Muscle layer of colon (tissue), 2 donors: ENCODE measurements around the gene BCKDK.
A peak's percentile ranks its signal among the peaks of the same experiment; 100 is the strongest.
"Not testable (repeated sequence)": the region's sequence is repeated elsewhere in the genome, so short reads cannot be mapped to it uniquely, and the experiment has no call there.

Experiments
- H3K27ac ChIP-seq: one replicate; pipeline ENCODE4 v1.7.0; 2013; ENCODE audit warnings: low read depth, mild to moderate bottlenecking, low read length, moderate library complexity
- H3K27me3 ChIP-seq, 2 donors: one replicate each; pipeline ENCODE4 v1.7.0; 2013; ENCODE audit warnings: low read length in 2 of 2, mild to moderate bottlenecking in 2 of 2; ENCODE audit not compliant: insufficient read depth in 2 of 2, control insufficient read depth in 1 of 2
- H3K36me3 ChIP-seq: one replicate; pipeline ENCODE4 v1.7.0; 2013; ENCODE audit warnings: mild to moderate bottlenecking, low read length; ENCODE audit not compliant: insufficient read depth
- H3K4me1 ChIP-seq: one replicate; pipeline ENCODE4 v1.7.0; 2013; ENCODE audit warnings: mild to moderate bottlenecking, low read length; ENCODE audit not compliant: insufficient read depth
- H3K4me3 ChIP-seq, 2 donors: one replicate each; pipeline ENCODE4 v1.7.0; 2013; ENCODE audit warnings: low read length in 2 of 2, low read depth in 1 of 2, mild to moderate bottlenecking in 1 of 2, moderate library complexity in 1 of 2
- H3K9ac ChIP-seq: one replicate; pipeline ENCODE4 v1.7.0; 2013; ENCODE audit warnings: low read length
- H3K9me3 ChIP-seq: one replicate; pipeline ENCODE4 v1.7.0; 2013; ENCODE audit warnings: mild to moderate bottlenecking, low read length
- donor health status: abdominal sarcoma.
- donor health status: Adenocarcinoma of cecum.

The BCKDK gene

DNA sequence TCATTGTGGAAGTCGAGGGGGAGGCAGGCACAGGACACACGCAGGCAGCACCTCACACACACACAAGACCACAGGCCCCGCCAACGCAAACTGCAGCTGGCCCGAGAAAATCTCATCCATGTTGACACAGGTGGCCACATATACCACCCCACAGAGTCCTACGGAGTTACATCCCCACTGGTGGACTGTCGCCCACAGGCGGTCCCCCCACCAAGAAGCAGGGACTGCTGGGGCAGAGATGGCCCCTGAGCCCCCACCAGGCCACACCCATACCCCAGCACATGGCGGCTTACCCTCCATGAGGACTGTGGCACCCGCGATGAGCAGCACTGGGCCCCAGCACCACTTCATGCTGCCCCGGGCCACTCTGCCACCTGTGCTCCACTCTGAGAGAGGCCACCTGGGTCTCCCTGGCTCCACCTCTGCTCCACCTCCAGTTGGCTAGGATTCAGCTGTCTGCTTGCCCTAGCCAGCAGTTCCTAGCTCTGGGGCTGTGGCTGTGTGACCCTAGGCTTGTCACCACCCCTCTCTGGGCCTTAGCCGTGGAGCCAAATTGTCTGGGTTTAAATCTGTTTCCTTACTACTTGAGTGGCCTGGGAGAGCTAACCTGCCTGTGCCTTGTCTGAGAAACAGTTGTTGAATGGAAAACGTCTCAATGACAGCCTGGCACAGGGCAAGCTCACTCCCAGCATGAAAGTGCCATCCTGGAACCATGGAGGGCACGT is 19.6 kb upstream of the BCKDK start, which contains the start of gene PRSS53:
Gene PRSS53 (minus strand): TSS at position 485 of the 725 bp plus-strand sequence. CDS start 134 bp downstream, at position 351.
- H3K27me3 ChIP-seq: no peaks in the 10 kb centered on the region
- H3K27ac ChIP-seq: no peak within 1 kb of the TSS
- no peak within 1 kb of the TSS for H3K4me3 ChIP-seq
- H3K4me1 ChIP-seq: peaks cover 7% of the 10 kb centered on the region
- H3K9me3 ChIP-seq: no peaks in the 10 kb centered on the region
- no peak within 1 kb of the TSS for H3K9ac ChIP-seq
- H3K36me3 ChIP-seq: peaks cover 24% of the 10 kb centered on the region

DNA sequence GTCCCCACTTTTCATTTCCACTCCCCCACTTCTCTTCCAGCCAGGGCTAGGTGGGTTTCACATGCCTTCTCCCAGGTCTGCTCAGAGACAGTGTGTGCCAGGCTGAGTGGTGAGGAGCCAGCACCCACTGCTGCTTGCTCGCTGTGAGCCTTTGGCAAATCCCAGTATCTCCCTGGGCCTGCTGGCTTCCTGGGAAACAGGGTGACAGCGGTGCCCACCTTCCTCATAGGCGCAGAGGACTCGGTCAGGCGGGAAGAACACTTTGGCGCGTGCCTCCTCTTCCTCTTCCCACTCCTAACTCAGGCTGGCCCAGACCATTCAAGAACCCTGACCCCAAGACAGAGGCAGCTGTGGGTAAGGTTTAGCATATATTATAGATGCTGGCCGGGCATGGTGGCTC is 19.0 kb upstream of the BCKDK start:
- H3K4me3 ChIP-seq: no peak overlapping the region
- H3K9me3 ChIP-seq: no peaks in the 10 kb centered on the region
- peaks cover 19% of the 10 kb centered on the region for H3K36me3 ChIP-seq
- H3K4me1 ChIP-seq: peaks cover 7% of the 10 kb centered on the region
- H3K27me3 ChIP-seq: no peaks in the 10 kb centered on the region
- no peak overlapping the region for H3K9ac ChIP-seq
- no peak overlapping the region for H3K27ac ChIP-seq

DNA sequence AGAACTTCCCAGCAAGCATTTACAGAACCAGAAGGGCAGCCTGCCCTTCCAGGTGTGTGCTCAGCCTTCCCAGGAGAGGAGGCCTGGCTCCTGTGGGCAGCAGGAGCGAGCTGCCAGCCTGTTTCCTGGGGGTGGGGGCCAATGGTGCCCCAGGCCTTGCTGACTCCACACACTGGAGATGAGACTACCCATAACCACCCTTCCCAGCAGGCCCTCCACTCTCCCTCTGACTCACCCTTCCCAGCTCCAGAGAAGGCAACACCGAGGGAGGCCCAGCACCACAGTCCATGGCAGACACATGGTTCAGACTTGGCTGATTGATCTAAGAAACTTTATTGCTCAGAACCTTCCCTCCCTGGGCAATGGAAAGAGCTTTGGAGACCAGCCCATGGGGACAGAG is 17.6 kb upstream of the BCKDK start:
- Histone ChIP-seq H3K27ac (no peak overlapping the region), H3K27me3 (no peaks in the 10 kb centered on the region), H3K4me1 (peaks cover 7% of the 10 kb centered on the region), H3K9ac (no peak overlapping the region), H3K36me3 (peaks cover 16% of the 10 kb centered on the region), H3K4me3 (no peak overlapping the region), H3K9me3 (no peaks in the 10 kb centered on the region)

DNA sequence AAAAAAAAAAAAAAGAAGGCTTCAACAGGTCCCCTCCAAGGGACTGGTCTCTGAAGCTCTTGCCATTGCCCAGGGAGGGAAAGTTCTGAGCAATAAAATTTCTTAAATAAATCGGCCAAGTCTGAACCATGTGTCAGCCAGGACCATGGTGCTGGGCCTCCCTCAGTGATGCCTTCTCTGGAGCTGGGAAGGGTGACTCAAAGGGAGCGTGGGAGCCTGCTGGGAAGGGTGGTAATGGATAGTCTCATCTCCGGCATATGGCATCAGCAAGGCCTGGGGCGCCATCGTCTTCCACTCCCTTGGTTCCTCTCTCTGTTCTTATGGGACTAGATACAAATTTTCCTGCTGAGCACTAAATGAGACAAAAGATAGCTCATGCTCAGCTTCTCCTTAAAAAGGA is 15.9 kb upstream of the BCKDK start:
- H3K9me3 ChIP-seq: no peaks in the 10 kb centered on the region
- peaks cover 11% of the 10 kb centered on the region for H3K36me3 ChIP-seq
- H3K27me3 ChIP-seq: no peaks in the 10 kb centered on the region
- H3K9ac ChIP-seq: no peak overlapping the region
- peaks cover 7% of the 10 kb centered on the region for H3K4me1 ChIP-seq
- no peak overlapping the region for H3K27ac ChIP-seq
- no peak overlapping the region for H3K4me3 ChIP-seq

DNA sequence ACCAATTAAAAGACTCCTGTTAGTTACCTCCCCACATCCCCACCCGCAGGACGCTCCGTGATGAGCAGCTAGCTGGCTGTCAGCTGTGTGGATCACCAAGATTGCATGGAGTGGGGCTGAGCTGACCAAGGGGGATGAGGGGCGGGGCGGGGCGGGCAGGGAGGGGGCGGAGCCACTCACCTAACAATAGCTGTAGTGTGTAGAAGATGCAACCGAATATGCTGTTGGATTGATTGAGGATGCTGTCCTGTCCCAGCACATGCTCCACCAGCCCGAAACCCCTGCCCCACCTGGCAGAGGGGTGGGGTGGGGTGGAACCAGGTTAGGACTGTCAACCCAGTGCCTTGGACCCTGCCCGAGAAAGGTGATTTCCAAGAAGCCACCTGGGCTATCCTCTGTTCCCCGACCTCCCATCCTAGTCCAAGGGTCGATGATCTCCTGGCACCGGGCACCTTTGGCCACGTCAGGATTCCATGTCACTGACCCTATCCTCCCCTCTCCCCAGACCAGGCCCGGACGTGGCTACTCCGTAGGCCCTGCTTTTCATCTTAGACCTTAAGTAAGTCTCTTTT is 15.0 kb upstream of the BCKDK start:
- Histone ChIP-seq H3K9me3 (no peaks in the 10 kb centered on the region), H3K36me3 (peaks cover 11% of the 10 kb centered on the region), H3K27me3 (no peaks in the 10 kb centered on the region), H3K4me3 (peak overlapping the region in 1 of 2 donors; percentile 89), H3K27ac (no peak overlapping the region), H3K9ac (no peak overlapping the region), H3K4me1 (peaks cover 7% of the 10 kb centered on the region)

DNA sequence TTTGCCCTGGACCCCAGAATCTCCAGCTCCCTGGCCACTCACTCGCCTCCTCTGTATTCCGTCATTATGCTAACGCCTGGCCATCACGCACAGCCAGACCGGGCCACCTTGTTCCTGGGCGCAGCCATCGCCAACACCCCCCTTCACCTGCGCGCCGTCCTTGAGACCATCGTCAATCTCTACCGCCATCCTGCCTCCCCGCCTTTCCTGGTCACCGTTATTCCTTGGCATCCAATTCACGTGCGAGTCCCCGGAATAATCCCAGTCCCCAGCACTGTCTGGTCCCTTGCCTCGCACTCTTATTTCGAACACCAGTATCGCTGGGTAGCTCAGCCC is 14.1 kb upstream of the BCKDK start:
- Histone ChIP-seq H3K27ac (peak overlapping the region; percentile 85), H3K27me3 (no peaks in the 10 kb centered on the region)

DNA sequence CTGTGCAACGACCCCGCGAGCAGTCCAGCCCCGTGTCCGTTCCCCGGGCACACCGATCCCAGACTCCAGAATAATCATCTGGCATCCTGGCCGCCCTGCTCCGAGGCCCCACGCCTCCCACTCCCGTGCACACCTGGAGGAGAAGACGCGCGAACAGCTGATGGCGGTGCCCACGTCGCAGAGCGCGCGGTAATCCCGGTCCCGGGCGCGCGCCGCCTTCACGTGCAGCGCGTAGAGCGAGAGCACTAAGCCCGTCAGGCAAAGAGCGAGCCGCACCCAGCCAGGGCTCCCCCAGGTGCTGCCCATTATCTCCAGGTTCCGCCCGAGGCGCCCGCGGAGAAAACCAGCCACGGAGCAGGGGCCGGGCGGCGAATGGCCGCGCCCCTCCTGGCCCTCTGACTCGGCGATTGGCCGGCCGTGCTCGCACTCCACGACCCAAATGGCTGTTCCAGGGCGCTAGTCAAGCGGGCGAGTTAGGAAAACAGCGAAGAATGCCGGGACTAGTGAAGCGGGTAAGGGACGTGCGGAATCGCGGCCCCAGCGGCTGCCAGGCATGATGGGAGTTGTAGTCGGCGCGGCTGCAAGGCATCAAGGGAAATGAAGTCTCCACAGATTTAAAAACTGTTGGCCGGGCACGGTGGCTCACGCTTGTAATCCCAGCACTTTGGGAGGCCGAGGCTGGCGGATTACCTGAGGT is 13.6 kb upstream of the BCKDK start, which contains the start of gene VKORC1:
Gene VKORC1 (minus strand): TSS at position 374 of the 697 bp plus-strand sequence. CDS start 68 bp downstream, at position 306.
- Histone ChIP-seq H3K4me3 (peak within 1 kb of the TSS; percentile 78 to 89), H3K27ac (peak within 1 kb of the TSS; percentile 85), H3K36me3 (peaks cover 11% of the 10 kb centered on the region), H3K4me1 (peaks cover 7% of the 10 kb centered on the region), H3K9ac (peak within 1 kb of the TSS; percentile 82), H3K9me3 (no peaks in the 10 kb centered on the region), H3K27me3 (no peaks in the 10 kb centered on the region)

More for the DNA sequence above, 14.1 kb upstream of the BCKDK start:
- Histone ChIP-seq H3K9me3 (no peaks in the 10 kb centered on the region), H3K4me1 (peaks cover 7% of the 10 kb centered on the region), H3K36me3 (peaks cover 11% of the 10 kb centered on the region), H3K4me3 (peak overlapping the region; percentile 78 to 89), H3K9ac (peak overlapping the region; percentile 82)

DNA sequence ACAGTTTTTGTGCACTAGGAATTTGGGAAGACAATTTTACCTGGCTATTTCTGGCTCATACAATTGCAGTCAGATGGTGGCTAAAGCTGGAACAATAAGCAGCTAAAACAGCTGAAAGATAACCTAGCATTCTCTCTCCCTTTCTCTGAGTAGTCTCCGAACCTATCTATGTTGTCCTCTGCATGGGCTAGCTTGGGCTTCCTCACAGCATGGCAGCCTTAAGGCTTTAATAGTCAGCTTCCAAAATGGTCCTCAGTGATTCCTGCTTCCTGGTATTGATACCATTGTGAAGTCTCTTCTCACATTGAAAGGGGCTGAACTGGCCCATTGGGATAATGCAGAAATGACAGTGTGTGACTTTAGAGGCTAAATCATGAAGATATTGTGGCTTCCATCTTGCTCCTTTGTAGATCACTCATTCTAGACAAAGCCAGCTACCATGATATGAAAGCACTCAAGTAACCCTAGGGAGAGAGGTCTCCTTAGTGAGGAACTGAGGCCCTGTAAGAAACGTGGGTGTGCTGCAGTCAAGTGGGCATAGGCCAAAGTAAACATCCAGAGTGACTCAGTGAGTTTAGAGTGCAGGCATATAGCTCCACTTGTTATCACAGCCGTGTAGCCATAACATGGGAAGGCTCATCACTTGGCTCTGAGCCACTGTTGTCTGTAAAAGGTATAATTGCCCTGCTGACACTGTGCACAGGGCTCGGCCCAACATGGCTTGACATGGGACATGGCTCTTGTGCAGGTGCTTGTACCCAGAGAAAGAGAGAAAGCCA is 8.1 kb upstream of the BCKDK start:
- Histone ChIP-seq H3K9ac (no peak overlapping the region), H3K27ac (no peak overlapping the region), H3K27me3 (no peaks in the 10 kb centered on the region), H3K4me1 (no peaks in the 10 kb centered on the region), H3K9me3 (no peaks in the 10 kb centered on the region), H3K36me3 (no peaks in the 10 kb centered on the region), H3K4me3 (no peak overlapping the region)

DNA sequence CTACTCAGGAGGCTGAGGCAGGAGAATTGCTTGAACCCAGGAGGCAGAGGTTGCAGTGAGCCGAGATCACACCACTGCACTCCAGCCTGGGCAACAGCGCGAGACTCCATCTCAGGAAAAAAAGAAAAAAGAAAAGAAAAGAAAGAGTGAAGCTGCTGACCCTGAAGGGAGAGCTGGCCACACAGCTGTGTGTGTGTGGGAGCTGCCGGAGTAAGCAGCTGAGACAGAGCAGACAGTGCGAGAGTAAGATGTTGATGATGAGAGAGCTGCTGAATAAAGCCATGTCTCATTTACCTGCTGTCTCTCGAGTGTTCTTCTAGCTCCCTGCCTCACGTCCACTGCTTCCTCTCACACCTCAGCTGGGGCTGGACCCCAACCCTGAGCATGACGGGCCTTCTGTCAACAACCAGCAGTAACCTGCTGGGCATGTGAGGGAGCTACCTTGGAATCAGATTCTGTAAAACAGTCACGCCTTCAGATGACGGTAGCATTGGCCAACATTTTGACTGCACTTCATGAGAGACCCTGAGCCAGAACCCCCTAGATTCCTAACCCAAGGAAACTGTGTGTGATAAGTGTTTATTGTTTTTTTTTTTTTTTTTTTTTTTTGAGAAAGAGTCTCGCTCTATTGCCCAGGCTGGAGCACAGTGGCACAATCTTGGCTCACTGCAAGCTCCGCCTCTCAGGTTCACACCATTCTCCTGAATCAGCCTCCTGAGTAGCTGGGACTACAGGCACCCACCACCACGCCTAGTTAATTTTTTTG is 7.1 kb upstream of the BCKDK start:
- H3K4me3 ChIP-seq, H3K9me3 ChIP-seq, H3K36me3 ChIP-seq, H3K27ac ChIP-seq, H3K4me1 ChIP-seq, H3K27me3 ChIP-seq, H3K9ac ChIP-seq: not testable (repeated sequence)

DNA sequence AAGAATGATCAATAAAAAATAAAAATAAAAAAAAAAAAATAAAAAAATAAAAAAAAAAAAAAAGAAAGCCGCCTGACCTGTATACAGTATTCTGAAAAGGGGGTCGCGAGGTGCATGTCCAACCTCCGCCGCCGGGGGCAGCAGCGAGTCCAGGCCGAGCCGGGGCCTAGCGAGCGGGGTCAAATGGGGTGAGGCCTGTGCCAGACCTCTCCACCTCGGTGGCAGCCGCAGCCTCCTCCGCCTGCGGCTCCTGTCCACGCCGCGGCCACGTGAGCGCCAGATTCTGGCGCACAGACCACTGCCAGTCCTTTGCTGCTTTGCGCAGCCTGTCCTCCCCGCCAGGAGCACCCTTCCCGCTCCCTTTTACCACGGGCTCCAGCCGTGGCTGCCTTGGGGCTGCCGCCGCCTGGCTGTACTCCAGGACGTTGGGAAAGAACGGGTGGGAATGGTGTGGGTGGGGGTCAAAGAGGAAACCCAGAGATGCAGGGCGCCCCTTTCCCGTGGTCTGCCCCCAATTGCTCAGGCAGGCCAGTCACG is 2.4 kb upstream of the BCKDK start:
- Histone ChIP-seq H3K27ac (no peak overlapping the region), H3K9me3 (no peaks in the 10 kb centered on the region), H3K4me3 (no peak overlapping the region), H3K36me3 (peaks cover 14% of the 10 kb centered on the region), H3K9ac (no peak overlapping the region), H3K27me3 (no peaks in the 10 kb centered on the region), H3K4me1 (peaks cover 15% of the 10 kb centered on the region)
